Mucosa of rectum (tissue), 2 donors: ENCODE measurements around the gene DDX3X.
"Not testable (repeated sequence)": the region's sequence is repeated elsewhere in the genome, so short reads cannot be mapped to it uniquely, and the experiment has no call there.

Source experiments
- H3K27ac ChIP-seq, 2 donors: one replicate each; pipeline ENCODE4 v1.7.0; 2013; ENCODE audit warnings: inconsistent platforms in 2 of 2, low read depth in 2 of 2, low read length in 2 of 2
- H3K27me3 ChIP-seq, 2 donors: one replicate each; pipeline ENCODE4 v1.7.0; 2013; ENCODE audit warnings: low read length in 2 of 2; ENCODE audit not compliant: control insufficient read depth in 2 of 2, insufficient read depth in 2 of 2
- H3K36me3 ChIP-seq, 2 donors: one replicate each; pipeline ENCODE4 v1.7.0; 2013; ENCODE audit warnings: low read length in 2 of 2; ENCODE audit not compliant: control insufficient read depth in 2 of 2, insufficient read depth in 2 of 2
- H3K4me1 ChIP-seq, 2 donors: one replicate each; pipeline ENCODE4 v1.7.0; 2013; ENCODE audit warnings: low read length in 2 of 2, mild to moderate bottlenecking in 1 of 2; ENCODE audit not compliant: control insufficient read depth in 2 of 2, insufficient read depth in 2 of 2
- H3K4me3 ChIP-seq, 2 donors: one replicate each; pipeline ENCODE4 v1.7.0; 2013; ENCODE audit warnings: low read length in 2 of 2
- H3K9ac ChIP-seq, 2 donors: one replicate each; pipeline ENCODE4 v1.7.0; 2013; ENCODE audit warnings: low read length in 2 of 2, low read depth in 1 of 2, mild to moderate bottlenecking in 1 of 2
- H3K9me3 ChIP-seq, 2 donors: one replicate each; pipeline ENCODE4 v1.7.0; 2013; ENCODE audit warnings: low read length in 2 of 2; ENCODE audit not compliant: control insufficient read depth in 2 of 2
- donor health status: healthy.
- donor health status: Normal muscosa, but diverticular disease.

DDX3X gene

GRCh38 chrX:41386222-41386990 lies 52.4 kb downstream of the DDX3X start:
- H3K27me3 ChIP-seq, result peaks cover 0 to 3% of the 10 kb centered on the region in 2 donors
- no peak overlapping the region for H3K27ac ChIP-seq
- H3K4me1 ChIP-seq, result peaks cover 12% of the 10 kb centered on the region in 2 donors
- no peaks in the 10 kb centered on the region for H3K9me3 ChIP-seq
- no peak overlapping the region for H3K9ac ChIP-seq
- H3K4me3 ChIP-seq, result no peak overlapping the region
- no peaks in the 10 kb centered on the region for H3K36me3 ChIP-seq

DNA sequence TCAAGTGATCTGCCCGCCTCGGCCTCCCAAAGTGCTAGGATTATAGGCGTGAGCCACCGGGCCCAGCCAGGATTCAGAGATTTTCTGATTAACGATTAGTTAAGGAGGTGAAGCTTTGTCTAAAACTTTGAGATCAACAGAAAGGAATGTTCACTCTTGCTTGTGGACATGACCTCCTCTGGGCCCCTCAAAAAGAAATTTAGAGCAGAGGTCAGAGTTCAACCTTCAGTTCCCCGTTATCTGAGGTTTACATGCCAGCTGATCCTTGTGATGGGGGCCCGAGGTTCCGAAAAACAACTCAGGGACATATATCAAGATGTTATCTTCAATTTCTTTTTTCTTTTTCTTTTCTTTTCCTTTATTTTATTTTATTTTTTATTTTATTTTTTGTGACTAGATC lies 54.6 kb downstream of the DDX3X start:
- peaks cover 7 to 18% of the 10 kb centered on the region in 2 donors for H3K4me1 ChIP-seq
- H3K27ac ChIP-seq, result no peak overlapping the region
- H3K9ac ChIP-seq, result peak overlapping the region in 1 of 2 donors; percentile 44
- H3K4me3 ChIP-seq, result peak overlapping the region in 1 of 2 donors; percentile 39
- no peaks in the 10 kb centered on the region for H3K9me3 ChIP-seq
- H3K27me3 ChIP-seq, result peaks cover 0 to under 1% of the 10 kb centered on the region in 2 donors
- no peaks in the 10 kb centered on the region for H3K36me3 ChIP-seq

- Histone ChIP-seq H3K4me3 (peak overlapping the region; percentile 39 to 61), H3K9me3 (no peaks in the 10 kb centered on the region), H3K27me3 (no peaks in the 10 kb centered on the region), H3K27ac (peak overlapping the region; percentile 70 to 76), H3K36me3 (no peaks in the 10 kb centered on the region), H3K4me1 (peaks cover 5 to 18% of the 10 kb centered on the region in 2 donors), H3K9ac (peak overlapping the region; percentile 32 to 44)
These were observed 55.4 kb downstream of the DDX3X start for GRCh38 chrX:41389311-41389888.

DNA sequence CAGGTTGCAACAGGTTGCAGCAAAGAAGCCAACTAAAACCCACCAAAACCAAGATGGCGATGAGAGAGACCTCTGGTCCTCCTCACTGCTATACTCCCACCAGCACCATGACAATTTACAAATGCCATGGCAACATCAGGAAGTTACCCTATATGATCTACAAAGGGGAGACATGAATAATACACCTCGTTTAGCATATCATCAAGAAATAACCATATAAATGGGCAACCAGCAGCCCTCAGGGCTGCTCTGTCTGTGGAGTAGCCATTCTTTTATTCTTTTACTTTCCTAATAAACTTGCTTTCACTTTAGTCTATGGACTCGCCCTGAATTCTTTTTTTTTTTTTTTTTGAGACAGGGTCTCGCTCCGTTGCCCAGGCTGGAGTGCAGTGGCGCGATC lies 56.6 kb downstream of the DDX3X start:
- H3K27me3 ChIP-seq, H3K36me3 ChIP-seq, H3K9me3 ChIP-seq, H3K27ac ChIP-seq, H3K4me3 ChIP-seq, H3K9ac ChIP-seq: not testable (repeated sequence)
- peaks cover 5 to 18% of the 10 kb centered on the region in 2 donors for H3K4me1 ChIP-seq

- Histone ChIP-seq H3K9me3 (no peaks in the 10 kb centered on the region), H3K4me1 (peaks cover 5 to 18% of the 10 kb centered on the region in 2 donors), H3K27me3 (no peaks in the 10 kb centered on the region), H3K36me3 (no peaks in the 10 kb centered on the region), H3K27ac (peak overlapping the region; percentile 73 to 76), H3K4me3 (peak overlapping the region in 1 of 2 donors; percentile 33), H3K9ac (no peak overlapping the region)
These were observed 57.6 kb downstream of the DDX3X start for GRCh38 chrX:41391606-41392005.

DNA sequence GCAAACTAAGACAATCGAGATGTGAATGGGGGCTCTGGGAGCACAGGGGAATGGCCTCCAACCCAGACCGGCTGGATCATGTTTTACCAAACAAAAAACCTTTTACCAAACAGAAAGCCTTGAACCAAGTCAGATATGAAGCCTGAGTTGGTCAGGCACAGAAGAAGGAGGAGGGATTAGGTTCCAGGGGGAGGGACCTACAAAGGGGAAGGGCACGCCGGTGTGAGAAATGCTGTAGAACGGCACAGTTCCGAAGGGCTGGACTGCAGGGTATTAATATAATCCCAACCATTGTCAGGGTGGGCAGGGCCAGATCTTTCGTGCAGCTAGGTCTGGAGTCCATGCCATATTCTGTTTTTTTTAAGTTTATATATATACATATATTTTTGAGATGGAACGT lies 60.3 kb downstream of the DDX3X start:
- H3K4me1 ChIP-seq, result peaks cover 5 to 18% of the 10 kb centered on the region in 2 donors
- H3K27ac ChIP-seq, result no peak overlapping the region
- H3K9ac ChIP-seq, result no peak overlapping the region
- H3K9me3 ChIP-seq, result no peaks in the 10 kb centered on the region
- H3K4me3 ChIP-seq, result no peak overlapping the region
- H3K27me3 ChIP-seq, result no peaks in the 10 kb centered on the region
- H3K36me3 ChIP-seq, result no peaks in the 10 kb centered on the region

DNA sequence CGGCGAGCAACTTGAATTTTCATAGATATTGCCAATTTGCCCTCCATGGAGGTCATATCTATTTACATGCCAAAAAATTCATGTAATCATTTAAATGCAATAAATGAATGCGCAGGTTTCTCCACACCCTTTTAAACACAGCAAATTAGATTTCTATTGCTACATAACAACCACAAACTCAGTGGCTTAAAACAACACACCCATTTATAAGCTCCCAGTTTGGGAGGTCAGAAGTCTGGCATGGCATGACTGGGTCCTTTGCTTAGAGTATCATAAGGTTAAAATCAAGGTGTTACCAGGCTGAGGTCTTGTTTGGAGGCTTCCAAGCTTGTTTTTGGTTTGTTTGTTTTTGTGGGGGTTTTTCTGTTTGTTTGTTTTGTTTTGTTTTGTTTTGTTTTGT lies 63.3 kb downstream of the DDX3X start:
- no peaks in the 10 kb centered on the region for H3K36me3 ChIP-seq
- peaks cover 0 to under 1% of the 10 kb centered on the region in 2 donors for H3K4me1 ChIP-seq
- no peak overlapping the region for H3K9ac ChIP-seq
- H3K4me3 ChIP-seq, result no peak overlapping the region
- H3K27me3 ChIP-seq, result no peaks in the 10 kb centered on the region
- H3K9me3 ChIP-seq, result no peaks in the 10 kb centered on the region
- no peak overlapping the region for H3K27ac ChIP-seq

GRCh38 chrX:41397768-41398167 lies 63.8 kb downstream of the DDX3X start:
- no peaks in the 10 kb centered on the region for H3K4me1 ChIP-seq
- no peaks in the 10 kb centered on the region for H3K36me3 ChIP-seq
- H3K27me3 ChIP-seq, result no peaks in the 10 kb centered on the region
- no peak overlapping the region for H3K4me3 ChIP-seq
- no peak overlapping the region for H3K27ac ChIP-seq
- no peaks in the 10 kb centered on the region for H3K9me3 ChIP-seq
- H3K9ac ChIP-seq, result no peak overlapping the region

DNA sequence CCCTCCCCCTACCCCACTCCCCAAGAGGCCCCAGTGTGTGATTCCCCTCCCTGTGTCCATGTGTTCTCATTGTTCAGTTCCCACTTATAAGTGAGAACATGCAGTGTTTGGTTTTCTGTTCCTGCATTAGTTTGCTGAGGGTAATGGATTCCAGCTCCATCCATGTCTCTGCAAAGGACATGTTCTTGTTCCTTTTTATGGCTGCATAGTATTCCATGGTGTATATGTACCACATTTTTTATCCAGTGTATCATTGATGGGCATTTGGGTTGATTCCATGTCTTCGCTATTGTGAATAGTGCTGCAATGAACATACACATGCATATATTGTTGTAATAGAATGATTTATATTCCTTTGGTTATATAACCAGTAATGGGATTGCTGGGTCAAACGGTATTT lies 68.6 kb downstream of the DDX3X start:
- H3K27ac ChIP-seq, H3K9ac ChIP-seq, H3K9me3 ChIP-seq, H3K4me1 ChIP-seq, H3K36me3 ChIP-seq, H3K4me3 ChIP-seq, H3K27me3 ChIP-seq: not testable (repeated sequence)

DNA sequence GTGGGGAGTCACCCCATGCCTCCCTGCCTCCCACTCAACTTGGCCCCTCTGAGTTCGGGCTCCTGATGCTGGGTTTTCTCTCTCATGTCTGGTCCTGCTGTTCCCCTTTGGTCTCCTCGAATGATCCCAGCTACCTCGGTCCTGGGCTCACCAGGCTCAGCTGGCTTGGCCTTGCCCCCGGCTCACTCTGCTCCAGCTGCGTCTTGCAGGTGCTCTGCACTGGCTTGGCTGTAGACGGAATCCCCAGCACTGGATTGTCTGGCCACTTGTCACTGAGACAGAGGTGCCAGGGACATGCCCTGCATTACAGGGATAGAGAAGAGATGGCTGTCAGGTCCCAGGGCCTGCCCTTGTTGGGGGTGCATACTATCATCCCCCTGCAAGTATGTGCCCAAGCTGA lies 71.6 kb downstream of the DDX3X start:
- H3K9me3 ChIP-seq, result no peaks in the 10 kb centered on the region
- no peaks in the 10 kb centered on the region for H3K36me3 ChIP-seq
- no peak overlapping the region for H3K9ac ChIP-seq
- peaks cover 5 to 8% of the 10 kb centered on the region in 2 donors for H3K27me3 ChIP-seq
- H3K27ac ChIP-seq, result no peak overlapping the region
- H3K4me3 ChIP-seq, result no peak overlapping the region
- H3K4me1 ChIP-seq, result no peaks in the 10 kb centered on the region
